NCI-H2107 (cell line): ENCODE data around the gene SH3RF2.
"Not testable (repeated sequence)": the region's sequence is repeated elsewhere in the genome, so short reads cannot be mapped to it uniquely, and the experiment has no call there.

Source experiments
- DNase-seq: peaks from one replicate; lab custom pipeline; 2025; lab: John Stamatoyannopoulos, UW

The SH3RF2 gene

GRCh38 chr5:145979270-145980223 is 43.2 kb downstream of the SH3RF2 start:
- no peak for DNase-seq

- DNase-seq = no peak
These were observed 43.9 kb downstream of the SH3RF2 start for GRCh38 chr5:145980259-145980658.

- DNase-seq = no peak
These were observed 44.3 kb downstream of the SH3RF2 start for GRCh38 chr5:145980718-145981117.

GRCh38 chr5:145981589-145982571 is 45.5 kb downstream of the SH3RF2 start:
- DNase-seq = no peak

GRCh38 chr5:145982572-145983318 is 46.4 kb downstream of the SH3RF2 start:
- DNase-seq = no peak

GRCh38 chr5:145983446-145983845 is 47.1 kb downstream of the SH3RF2 start:
- no peak for DNase-seq

GRCh38 chr5:145984072-145984471 is 47.7 kb downstream of the SH3RF2 start:
- DNase-seq = no peak

- no peak for DNase-seq
These were observed 51.5 kb downstream of the SH3RF2 start for GRCh38 chr5:145987856-145988255.

GRCh38 chr5:145988993-145989392 is 52.6 kb downstream of the SH3RF2 start:
- no peak for DNase-seq

- DNase-seq = no peak
These were observed 53.0 kb downstream of the SH3RF2 start for GRCh38 chr5:145989428-145989827.

GRCh38 chr5:145990170-145990569 is 53.8 kb downstream of the SH3RF2 start:
- DNase-seq = no peak

- no peak for DNase-seq
These were observed 54.7 kb downstream of the SH3RF2 start for GRCh38 chr5:145991044-145991575.

GRCh38 chr5:145993538-145993937 is 57.2 kb downstream of the SH3RF2 start:
- DNase-seq = not testable (repeated sequence)

GRCh38 chr5:145996135-145996534 is 59.8 kb downstream of the SH3RF2 start:
- no peak for DNase-seq

- no peak for DNase-seq
These were observed 62.8 kb downstream of the SH3RF2 start for GRCh38 chr5:145999208-145999607.

GRCh38 chr5:146000072-146000471 is 63.7 kb downstream of the SH3RF2 start:
- DNase-seq = no peak

GRCh38 chr5:146001544-146002190 is 65.3 kb downstream of the SH3RF2 start:
- no peak for DNase-seq

GRCh38 chr5:146002491-146002890 is 66.1 kb downstream of the SH3RF2 start:
- DNase-seq = no peak

- no peak for DNase-seq
These were observed 67.5 kb downstream of the SH3RF2 start for GRCh38 chr5:146003852-146004251.

- no peak for DNase-seq
These were observed 68.9 kb downstream of the SH3RF2 start for GRCh38 chr5:146005264-146005663.

GRCh38 chr5:146005723-146006122 is 69.3 kb downstream of the SH3RF2 start:
- no peak for DNase-seq
